Liver (tissue), 3 donors: ENCODE data around the gene AGAP5.

Source experiments
- FOXA1 ChIP-seq: IDR thresholded peaks from 2 replicates; pipeline ENCODE4 v1.6.1; 2016; ENCODE audit warnings: antibody characterized with exemption
- GABPA ChIP-seq, 2 donors: IDR thresholded peaks in 1 of 2; conservative IDR thresholded peaks in 1 of 2; 2 replicates each; pipeline ENCODE4 v1.6.1; 2016; ENCODE audit warnings: antibody characterized with exemption in 2 of 2, mild to moderate bottlenecking in 1 of 2, moderate library complexity in 1 of 2
- NR2F2 ChIP-seq: IDR thresholded peaks from 2 replicates; pipeline ENCODE4 v1.6.1; 2016; ENCODE audit warnings: antibody characterized with exemption
- RAD21 ChIP-seq, 2 donors: IDR thresholded peaks; 2 replicates each; pipeline ENCODE4 v1.6.1; 2016; ENCODE audit warnings: antibody characterized with exemption in 2 of 2, mild to moderate bottlenecking in 2 of 2
- YY1 ChIP-seq: IDR thresholded peaks from 2 replicates; pipeline ENCODE4 v1.6.1; 2016; ENCODE audit warnings: antibody characterized with exemption, mild to moderate bottlenecking
- TF ChIP-seq, protein P1 (sequence below): fragments of 150-350 bp; IDR thresholded peaks from 2 replicates; pipeline ENCODE4 v1.5.1; 2017; ENCODE audit warnings: improper control_type of control experiment, low read depth, low read length; ENCODE audit not compliant: missing input control
- TF ChIP-seq, protein P2 (sequence below): IDR thresholded peaks from 2 replicates; pipeline ENCODE4 v1.6.1; 2016; ENCODE audit warnings: antibody characterized with exemption
- donor health status: healthy.
- donor health status: healthy.

DNA sequence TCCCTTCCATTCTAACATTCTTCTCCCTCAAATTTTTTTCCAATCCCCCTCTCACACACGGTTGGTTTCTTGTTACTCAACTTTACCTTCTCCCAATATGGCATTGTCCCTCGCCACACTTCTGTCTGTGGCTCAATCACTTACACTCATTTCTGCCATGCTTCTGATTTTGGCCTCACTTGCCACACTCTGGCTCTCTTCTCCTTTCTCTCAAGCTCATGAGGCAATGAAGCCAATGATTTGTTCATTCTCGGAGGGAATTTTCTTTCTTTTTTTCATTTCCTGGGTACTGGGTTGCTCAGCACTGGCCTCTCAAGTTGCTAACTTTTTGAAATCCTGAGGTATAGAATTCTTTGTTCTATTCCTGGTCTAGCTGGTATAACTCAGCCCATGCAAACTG is 52.7 kb downstream of the AGAP5 start:
- TF ChIP-seq, protein P1, sequence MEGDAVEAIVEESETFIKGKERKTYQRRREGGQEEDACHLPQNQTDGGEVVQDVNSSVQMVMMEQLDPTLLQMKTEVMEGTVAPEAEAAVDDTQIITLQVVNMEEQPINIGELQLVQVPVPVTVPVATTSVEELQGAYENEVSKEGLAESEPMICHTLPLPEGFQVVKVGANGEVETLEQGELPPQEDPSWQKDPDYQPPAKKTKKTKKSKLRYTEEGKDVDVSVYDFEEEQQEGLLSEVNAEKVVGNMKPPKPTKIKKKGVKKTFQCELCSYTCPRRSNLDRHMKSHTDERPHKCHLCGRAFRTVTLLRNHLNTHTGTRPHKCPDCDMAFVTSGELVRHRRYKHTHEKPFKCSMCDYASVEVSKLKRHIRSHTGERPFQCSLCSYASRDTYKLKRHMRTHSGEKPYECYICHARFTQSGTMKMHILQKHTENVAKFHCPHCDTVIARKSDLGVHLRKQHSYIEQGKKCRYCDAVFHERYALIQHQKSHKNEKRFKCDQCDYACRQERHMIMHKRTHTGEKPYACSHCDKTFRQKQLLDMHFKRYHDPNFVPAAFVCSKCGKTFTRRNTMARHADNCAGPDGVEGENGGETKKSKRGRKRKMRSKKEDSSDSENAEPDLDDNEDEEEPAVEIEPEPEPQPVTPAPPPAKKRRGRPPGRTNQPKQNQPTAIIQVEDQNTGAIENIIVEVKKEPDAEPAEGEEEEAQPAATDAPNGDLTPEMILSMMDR = no peak
- no peak for TF ChIP-seq YY1
- TF ChIP-seq, protein P2, sequence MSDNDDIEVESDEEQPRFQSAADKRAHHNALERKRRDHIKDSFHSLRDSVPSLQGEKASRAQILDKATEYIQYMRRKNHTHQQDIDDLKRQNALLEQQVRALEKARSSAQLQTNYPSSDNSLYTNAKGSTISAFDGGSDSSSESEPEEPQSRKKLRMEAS = no peak
- TF ChIP-seq FOXA1 = no peak
- TF ChIP-seq GABPA (IDR thresholded peaks at IDR 0.05 in 1 of 2, conservative IDR thresholded peaks at IDR 0.05 in 1 of 2) = no peak
- TF ChIP-seq NR2F2 = no peak
- no peak for TF ChIP-seq RAD21 (IDR thresholded peaks at IDR 0.05)
